Esophagus muscularis mucosa (tissue), 4 donors: ENCODE data around the gene NUCB2.

Source experiments
- EP300 ChIP-seq: sonication (generic); formaldehyde crosslinking; IDR thresholded peaks from one replicate; pipeline ENCODE4 v1.6.1; 2017; ENCODE audit warnings: antibody characterized with exemption
- POLR2A ChIP-seq: fragments of 450-650 bp; IDR thresholded peaks from one replicate; pipeline ENCODE4 v1.6.1; 2017; ENCODE audit warnings: antibody characterized with exemption, moderate library complexity, mild to moderate bottlenecking, low read depth
- TF ChIP-seq, protein P1 (sequence below), 3 experiments: fragments of 200-600 bp in 2 of 3; fragments of 450-650 bp in 1 of 3; sonication (generic) in 2 of 3; IDR thresholded peaks; one replicate each; pipeline ENCODE4 v1.5.1; 2017 to 2019; ENCODE audit warnings: antibody characterized with exemption in 3 of 3, mild to moderate bottlenecking in 2 of 3, moderate library complexity in 1 of 3

DNA sequence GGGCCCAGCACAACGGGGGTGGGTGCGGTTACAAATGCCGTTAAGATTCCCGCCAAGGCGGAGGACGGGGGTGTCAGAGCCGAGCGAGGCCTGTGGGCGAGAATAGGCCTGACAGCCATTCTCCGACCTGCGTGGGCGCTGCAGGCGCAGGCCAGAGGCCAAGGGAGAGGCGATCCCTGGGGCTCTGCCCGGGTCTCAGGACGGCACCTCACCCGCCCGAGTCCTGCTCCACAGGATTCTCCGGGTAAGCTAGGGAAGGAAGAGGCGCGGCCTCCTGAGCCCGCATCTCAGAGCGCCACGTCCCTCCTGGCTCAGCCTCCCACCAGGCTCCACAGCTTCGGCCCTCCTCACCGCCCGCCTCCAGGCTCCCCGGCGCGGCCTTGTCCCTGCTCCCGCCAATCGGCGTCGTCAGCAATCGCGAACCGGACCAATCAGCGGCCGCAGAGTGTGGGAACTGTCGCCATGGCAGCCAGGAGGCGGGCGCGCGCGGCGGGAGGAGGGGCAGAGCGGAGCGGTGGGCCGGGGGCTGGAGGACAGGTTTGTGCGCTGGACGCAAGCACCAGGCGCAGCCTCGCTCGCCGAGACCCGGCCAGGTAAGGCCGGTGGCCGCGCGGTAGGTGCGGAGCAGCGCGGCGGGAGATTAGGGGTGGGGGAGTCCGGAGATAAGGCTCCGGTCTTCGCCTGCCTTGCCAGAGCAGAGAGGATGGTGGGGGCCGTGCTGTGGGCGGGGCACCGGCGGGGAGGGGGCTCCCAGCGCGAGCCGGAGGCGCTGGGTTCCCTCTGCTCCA lies at the start of gene NUCB2:
- TF ChIP-seq, protein P1, sequence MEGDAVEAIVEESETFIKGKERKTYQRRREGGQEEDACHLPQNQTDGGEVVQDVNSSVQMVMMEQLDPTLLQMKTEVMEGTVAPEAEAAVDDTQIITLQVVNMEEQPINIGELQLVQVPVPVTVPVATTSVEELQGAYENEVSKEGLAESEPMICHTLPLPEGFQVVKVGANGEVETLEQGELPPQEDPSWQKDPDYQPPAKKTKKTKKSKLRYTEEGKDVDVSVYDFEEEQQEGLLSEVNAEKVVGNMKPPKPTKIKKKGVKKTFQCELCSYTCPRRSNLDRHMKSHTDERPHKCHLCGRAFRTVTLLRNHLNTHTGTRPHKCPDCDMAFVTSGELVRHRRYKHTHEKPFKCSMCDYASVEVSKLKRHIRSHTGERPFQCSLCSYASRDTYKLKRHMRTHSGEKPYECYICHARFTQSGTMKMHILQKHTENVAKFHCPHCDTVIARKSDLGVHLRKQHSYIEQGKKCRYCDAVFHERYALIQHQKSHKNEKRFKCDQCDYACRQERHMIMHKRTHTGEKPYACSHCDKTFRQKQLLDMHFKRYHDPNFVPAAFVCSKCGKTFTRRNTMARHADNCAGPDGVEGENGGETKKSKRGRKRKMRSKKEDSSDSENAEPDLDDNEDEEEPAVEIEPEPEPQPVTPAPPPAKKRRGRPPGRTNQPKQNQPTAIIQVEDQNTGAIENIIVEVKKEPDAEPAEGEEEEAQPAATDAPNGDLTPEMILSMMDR (IDR thresholded peaks at IDR 0.05) = peak in 1 of 3 experiments; percentile 16
- no peak for TF ChIP-seq POLR2A
- TF ChIP-seq EP300 = no peak
